Neutrophil (primary cell): ENCODE data around the gene SCLT1.

Experiments
- H3K27ac ChIP-seq: fragments of 200-600 bp; sonication (generic); 2 replicates; pipeline ENCODE4 v1.5.1; 2016; ENCODE audit warnings: mild to moderate bottlenecking, moderate library complexity
- H3K27me3 ChIP-seq: fragments of 200-600 bp; sonication (generic); 2 replicates; pipeline ENCODE4 v1.6.0; 2016; ENCODE audit warnings: mild to moderate bottlenecking
- H3K36me3 ChIP-seq: fragments of 200-600 bp; sonication (generic); 2 replicates; pipeline ENCODE4 v1.5.1; 2017
- H3K4me1 ChIP-seq, 2 experiments: fragments of 200-600 bp in 1 of 2; sonication (generic) in 1 of 2; 1 replicate in 1 of 2; 2 replicates in 1 of 2; pipeline versions ENCODE4 v1.5.1 to v1.6.1; 2013 to 2016; ENCODE audit warnings: low read depth in 1 of 2, low read length in 1 of 2, mild to moderate bottlenecking in 1 of 2, moderate library complexity in 1 of 2; ENCODE audit not compliant: control insufficient read depth in 1 of 2, insufficient read depth in 1 of 2
- H3K4me3 ChIP-seq, 2 experiments: fragments of 200-600 bp in 1 of 2; sonication (generic) in 1 of 2; 1 replicate in 1 of 2; 2 replicates in 1 of 2; pipeline ENCODE4 v1.5.1; 2013 to 2016; ENCODE audit warnings: low read depth in 1 of 2, low read length in 1 of 2, mild to moderate bottlenecking in 1 of 2, moderate library complexity in 1 of 2
- H3K9me3 ChIP-seq: fragments of 200-600 bp; sonication (generic); 2 replicates; pipeline ENCODE4 v1.5.1; 2016
- CTCF ChIP-seq: fragments of 200-600 bp; sonication (generic); IDR thresholded peaks from 2 replicates; pipeline ENCODE4 v1.5.1; 2016; ENCODE audit warnings: antibody characterized with exemption

Gene SCLT1

GRCh38 chr4:128980816-128981326 is 112.5 kb downstream of the SCLT1 start:
- no peak overlapping the region for H3K27ac ChIP-seq
- H3K9me3 ChIP-seq = no peaks in the 10 kb centered on the region
- no peak for TF ChIP-seq CTCF
- no peak overlapping the region for H3K4me3 ChIP-seq
- no peaks in the 10 kb centered on the region for H3K27me3 ChIP-seq
- H3K4me1 ChIP-seq = no peaks in the 10 kb centered on the region
- peaks cover 15% of the 10 kb centered on the region for H3K36me3 ChIP-seq

GRCh38 chr4:128979934-128980333 is 113.4 kb downstream of the SCLT1 start:
- Histone ChIP-seq H3K27ac (no peak overlapping the region), H3K4me1 (no peaks in the 10 kb centered on the region), H3K4me3 (no peak overlapping the region), H3K27me3 (no peaks in the 10 kb centered on the region), H3K36me3 (peaks cover 9% of the 10 kb centered on the region), H3K9me3 (no peaks in the 10 kb centered on the region)
- TF ChIP-seq CTCF = no peak

- H3K4me1 ChIP-seq = no peaks in the 10 kb centered on the region
- H3K9me3 ChIP-seq = no peaks in the 10 kb centered on the region
- TF ChIP-seq CTCF = no peak
- H3K4me3 ChIP-seq = no peak overlapping the region
- peaks cover 8% of the 10 kb centered on the region for H3K36me3 ChIP-seq
- no peaks in the 10 kb centered on the region for H3K27me3 ChIP-seq
- no peak overlapping the region for H3K27ac ChIP-seq
Measured at GRCh38 chr4:128978985-128979384, 114.4 kb downstream of the SCLT1 start.

- TF ChIP-seq CTCF = no peak
- Histone ChIP-seq H3K27me3 (no peaks in the 10 kb centered on the region), H3K4me1 (no peaks in the 10 kb centered on the region), H3K4me3 (no peak overlapping the region), H3K9me3 (no peaks in the 10 kb centered on the region), H3K36me3 (peaks cover 3% of the 10 kb centered on the region), H3K27ac (no peak overlapping the region)
Measured at GRCh38 chr4:128974136-128974581, 119.2 kb downstream of the SCLT1 start.

- no peak for TF ChIP-seq CTCF
- Histone ChIP-seq H3K4me1 (no peaks in the 10 kb centered on the region), H3K9me3 (no peaks in the 10 kb centered on the region), H3K36me3 (peaks cover 8% of the 10 kb centered on the region), H3K27me3 (no peaks in the 10 kb centered on the region), H3K4me3 (no peak overlapping the region), H3K27ac (no peak overlapping the region)
Measured at GRCh38 chr4:128973384-128973783, 120.0 kb downstream of the SCLT1 start.

- Histone ChIP-seq H3K27me3 (no peaks in the 10 kb centered on the region), H3K36me3 (no peaks in the 10 kb centered on the region), H3K4me1 (peaks cover 21 to 22% of the 10 kb centered on the region in 2 experiments), H3K4me3 (no peak overlapping the region), H3K27ac (no peak overlapping the region), H3K9me3 (no peaks in the 10 kb centered on the region)
- TF ChIP-seq CTCF = no peak
Measured at GRCh38 chr4:128961405-128961804, 131.9 kb downstream of the SCLT1 start.
